ENCODE data around the gene PIP. TPM values are rescaled to one million over a fixed set of nuclear protein-coding genes. Genes with fewer than 3 reads are reported as not detected.
"Not testable (repeated sequence)": the region's sequence is repeated elsewhere in the genome, so short reads cannot be mapped to it uniquely, and the experiment has no call there.

Gene PIP
- polyA plus RNA-seq, 5 donors = not detected

- DNase-seq = no peak
These were observed 45.7 kb downstream of the PIP start for GRCh38 chr7:143177374-143178119.

- DNase-seq = not testable (repeated sequence)
These were observed 48.9 kb downstream of the PIP start for GRCh38 chr7:143180771-143181170.

- DNase-seq = no peak
These were observed 49.5 kb downstream of the PIP start for GRCh38 chr7:143181349-143181748.

- DNase-seq = no peak
These were observed 51.1 kb downstream of the PIP start, which contains the start of gene TAS2R39 for GRCh38 chr7:143183024-143183423. Gene TAS2R39 (plus strand): TSS chr7:143183419. CDS start chr7:143183419, 0 bp downstream.

- DNase-seq = no peak
These were observed 53.7 kb downstream of the PIP start for GRCh38 chr7:143185551-143185950.

GRCh38 chr7:143188994-143189393 is 57.1 kb downstream of the PIP start:
- no peak for DNase-seq

Other genes with a start within 250 kb of the PIP start
- gene TRPV6, start 246.3 kb upstream of the PIP start, polyA plus RNA-seq (ENCODE audit: insufficient read depth in 1 of 5, insufficient read length in 5 of 5, low replicate concordance in 1 of 5) = 10 to 100 TPM in 1 of 5 donors, 1 to 10 TPM in 4; 5.3 to 10.1 (median 8.1) TPM
- gene TRPV5, start 198.3 kb upstream of the PIP start, polyA plus RNA-seq (ENCODE audit: insufficient read depth in 1 of 5, insufficient read length in 5 of 5, low replicate concordance in 1 of 5) = under 1 TPM; 0.09 to 0.24 (median 0.18) TPM
- gene LLCFC1, start 192.6 kb upstream of the PIP start, polyA plus RNA-seq (ENCODE audit: insufficient read depth in 1 of 5, insufficient read length in 5 of 5, low replicate concordance in 1 of 5) = under 1 TPM; 0.25 to 0.63 (median 0.35) TPM
- 1 to 10 TPM; 1.1 to 4.3 (median 2.5) TPM for gene KEL, start 169.7 kb upstream of the PIP start, polyA plus RNA-seq (ENCODE audit: insufficient read depth in 1 of 5, insufficient read length in 5 of 5, low replicate concordance in 1 of 5)
- not detected for gene OR9A2, start 104.9 kb upstream of the PIP start, polyA plus RNA-seq (ENCODE audit: insufficient read depth in 1 of 5, insufficient read length in 5 of 5, low replicate concordance in 1 of 5)
- not detected for gene OR6V1, start 79.7 kb upstream of the PIP start, polyA plus RNA-seq (ENCODE audit: insufficient read depth in 1 of 5, insufficient read length in 5 of 5, low replicate concordance in 1 of 5)
- gene TAS2R39, start 51.3 kb downstream of the PIP start, polyA plus RNA-seq (ENCODE audit: insufficient read depth in 1 of 5, insufficient read length in 5 of 5, low replicate concordance in 1 of 5) = not detected
- gene TAS2R40, start 90.0 kb downstream of the PIP start, polyA plus RNA-seq (ENCODE audit: insufficient read depth in 1 of 5, insufficient read length in 5 of 5, low replicate concordance in 1 of 5) = not detected
- 100 to 1,000 TPM; 105 to 130 (median 124) TPM for gene GSTK1, start 131.4 kb downstream of the PIP start, polyA plus RNA-seq (ENCODE audit: insufficient read depth in 1 of 5, insufficient read length in 5 of 5, low replicate concordance in 1 of 5)
- gene TMEM139, start 152.9 kb downstream of the PIP start, polyA plus RNA-seq (ENCODE audit: insufficient read depth in 1 of 5, insufficient read length in 5 of 5, low replicate concordance in 1 of 5) = 1 to 10 TPM; 4.9 to 8.4 (median 6.9) TPM
- gene CASP2, start 156.3 kb downstream of the PIP start, polyA plus RNA-seq (ENCODE audit: insufficient read depth in 1 of 5, insufficient read length in 5 of 5, low replicate concordance in 1 of 5) = 10 to 100 TPM; 52.2 to 64.8 (median 62.7) TPM
- under 1 TPM in 1 of 5 donors, not detected in 4; 0.09 TPM for gene CLCN1, start 184.0 kb downstream of the PIP start, polyA plus RNA-seq (ENCODE audit: insufficient read depth in 1 of 5, insufficient read length in 5 of 5, low replicate concordance in 1 of 5)
- 1 to 10 TPM; 1.7 to 2.6 (median 2.2) TPM for gene FAM131B, start 230.6 kb downstream of the PIP start, polyA plus RNA-seq (ENCODE audit: insufficient read depth in 1 of 5, insufficient read length in 5 of 5, low replicate concordance in 1 of 5)
- 100 to 1,000 TPM; 105 to 328 (median 157) TPM for gene ZYX, start 249.3 kb downstream of the PIP start, polyA plus RNA-seq (ENCODE audit: insufficient read depth in 1 of 5, insufficient read length in 5 of 5, low replicate concordance in 1 of 5)

All from right lung (tissue), 5 donors.